Measurements from ENCODE around the gene AURKAIP1. TPM values are rescaled to one million over a fixed set of nuclear protein-coding genes. Genes with fewer than 3 reads are reported as not detected.
A peak's percentile ranks its signal among the peaks of the same experiment; 100 is the strongest.

Gene AURKAIP1
- total RNA-seq, 1 experiment from 2014 or later = 823 TPM

GRCh38 chr1:1347663-1348419 lies 27.2 kb downstream of the AURKAIP1 start:
- H3K79me2 ChIP-seq (ENCODE audit: low read length) = peaks cover 74% of the 10 kb centered on the region
- TF ChIP-seq EZH2 (IDR thresholded peaks at IDR 0.05; ENCODE audit: low read length, unreplicated experiment) (no peak), EZH2phosphoT487 (IDR thresholded peaks at IDR 0.05; ENCODE audit: borderline replicate concordance, low read length) (no peak)
- TF ChIP-seq, protein P1, sequence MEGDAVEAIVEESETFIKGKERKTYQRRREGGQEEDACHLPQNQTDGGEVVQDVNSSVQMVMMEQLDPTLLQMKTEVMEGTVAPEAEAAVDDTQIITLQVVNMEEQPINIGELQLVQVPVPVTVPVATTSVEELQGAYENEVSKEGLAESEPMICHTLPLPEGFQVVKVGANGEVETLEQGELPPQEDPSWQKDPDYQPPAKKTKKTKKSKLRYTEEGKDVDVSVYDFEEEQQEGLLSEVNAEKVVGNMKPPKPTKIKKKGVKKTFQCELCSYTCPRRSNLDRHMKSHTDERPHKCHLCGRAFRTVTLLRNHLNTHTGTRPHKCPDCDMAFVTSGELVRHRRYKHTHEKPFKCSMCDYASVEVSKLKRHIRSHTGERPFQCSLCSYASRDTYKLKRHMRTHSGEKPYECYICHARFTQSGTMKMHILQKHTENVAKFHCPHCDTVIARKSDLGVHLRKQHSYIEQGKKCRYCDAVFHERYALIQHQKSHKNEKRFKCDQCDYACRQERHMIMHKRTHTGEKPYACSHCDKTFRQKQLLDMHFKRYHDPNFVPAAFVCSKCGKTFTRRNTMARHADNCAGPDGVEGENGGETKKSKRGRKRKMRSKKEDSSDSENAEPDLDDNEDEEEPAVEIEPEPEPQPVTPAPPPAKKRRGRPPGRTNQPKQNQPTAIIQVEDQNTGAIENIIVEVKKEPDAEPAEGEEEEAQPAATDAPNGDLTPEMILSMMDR (conservative IDR thresholded peaks at IDR 0.05; ENCODE audit: low read depth, low read length) = no peak
- no peaks in the 10 kb centered on the region for H4K20me1 ChIP-seq (ENCODE audit: low read length)
- peaks cover under 1% of the 10 kb centered on the region; the same call in 1 of the 2 replicates for H3K36me3 ChIP-seq (ENCODE audit: low read depth, low read length)
- H3K27me3 ChIP-seq (ENCODE audit: low read length) = no peaks in the 10 kb centered on the region
- H3K27ac ChIP-seq (ENCODE audit: low read length) = peak overlapping the region; percentile 97
- ChIA-PET POLR2A (ENCODE audit: unreplicated experiment) (interaction anchor here (1.4 kb wide), 1 partner anchor 27 kb away, joined by 4 read pairs; the partner anchor contains the start of gene AURKAIP1), CTCF (interaction anchor here (0.5 to 1.2 kb wide), 3 partner anchors 54 to 1063 kb away, joined by 3 to 4 read pairs (median 3); no protein-coding TSS in a partner anchor)
- 0 out of 2 replicates have a peak overlapping the region, but pooled peaks have one; percentile 7 for H2AFZ ChIP-seq (ENCODE audit: low read length)
- DNase-seq (peak; percentile 79), ATAC-seq (peak; percentile 34)
- intact Hi-C loops (cut with micrococcal nuclease) = loop anchor here (2.0 kb wide), 1 partner anchor 39 kb away; the partner anchor contains the start of gene PUSL1
- no peaks in the 10 kb centered on the region for H3K9me3 ChIP-seq (ENCODE audit: low read length)
- TSS peak; percentile 62 for BruUV-seq (replicated peaks)
- H3K9me2 ChIP-seq (replicated peaks; ENCODE audit: low read length) = no peaks in the 10 kb centered on the region
- peak overlapping the region; percentile 93 for H3K9ac ChIP-seq (ENCODE audit: low read length)
- H3K4me2 ChIP-seq (ENCODE audit: low read length) = peak overlapping the region; percentile 98
- peaks cover 3% of the 10 kb centered on the region for H3F3A ChIP-seq (ENCODE audit: low read length, unreplicated experiment)
- peaks cover 52% of the 10 kb centered on the region for H3K4me1 ChIP-seq (ENCODE audit: insufficient read depth, low read length)
- peak overlapping the region; percentile 91 for H3K4me3 ChIP-seq (ENCODE audit: low read length)

GRCh38 chr1:1347026-1347595 lies 27.9 kb downstream of the AURKAIP1 start:
- ATAC-seq = no peak
- POLR2A ChIA-PET (ENCODE audit: unreplicated experiment) = interaction anchor here (1.4 kb wide), 1 partner anchor 28 kb away, joined by 4 read pairs; the partner anchor contains the start of gene AURKAIP1
- no peaks in the 10 kb centered on the region for H4K20me1 ChIP-seq (ENCODE audit: low read length)

More at GRCh38 chr1:1347026-1347595, 27.9 kb downstream of the AURKAIP1 start:
- CTCF ChIA-PET = no interaction called here
- no peaks in the 10 kb centered on the region for H3K9me2 ChIP-seq (replicated peaks; ENCODE audit: low read length)
- peaks cover 74% of the 10 kb centered on the region for H3K79me2 ChIP-seq (ENCODE audit: low read length)
- H3K27me3 ChIP-seq (ENCODE audit: low read length) = no peaks in the 10 kb centered on the region
- H3K9me3 ChIP-seq (ENCODE audit: low read length) = no peaks in the 10 kb centered on the region
- H2AFZ ChIP-seq (ENCODE audit: low read length) = no peak overlapping the region
- H3K4me1 ChIP-seq (ENCODE audit: insufficient read depth, low read length) = peaks cover 51% of the 10 kb centered on the region
- peaks cover 7% of the 10 kb centered on the region; the same call in 1 of the 2 replicates for H3K36me3 ChIP-seq (ENCODE audit: low read depth, low read length)
- H3K4me2 ChIP-seq (ENCODE audit: low read length) = peak overlapping the region; percentile 98
- H3K9ac ChIP-seq (ENCODE audit: low read length) = peak overlapping the region; percentile 93
- no peak for DNase-seq
- peak overlapping the region; percentile 97 for H3K27ac ChIP-seq (ENCODE audit: low read length)
- H3K4me3 ChIP-seq (ENCODE audit: low read length) = peak overlapping the region; percentile 91
- intact Hi-C loops (cut with micrococcal nuclease) = no loop called here
- no peaks in the 10 kb centered on the region for H3F3A ChIP-seq (ENCODE audit: low read length, unreplicated experiment)
- TF ChIP-seq EZH2 (IDR thresholded peaks at IDR 0.05; ENCODE audit: low read length, unreplicated experiment) (no peak), EZH2phosphoT487 (IDR thresholded peaks at IDR 0.05; ENCODE audit: borderline replicate concordance, low read length) (no peak)
- TF ChIP-seq, protein P1 (conservative IDR thresholded peaks at IDR 0.05; ENCODE audit: low read depth, low read length) = no peak
- TSS peak; percentile 36 for BruUV-seq (replicated peaks)
